AG09319 (cell line): ENCODE results near the gene FAM13A.

ENCODE experiments used
- DNase-seq: peaks from one replicate; pipeline ENCODE4 v3.0.0-alpha.2; 2010; ENCODE audit warnings: low read depth; ENCODE audit errors: extremely low read depth
- TF ChIP-seq, protein P1 (sequence below): IDR thresholded peaks from 2 replicates; pipeline ENCODE4 v1.5.1; 2011; ENCODE audit warnings: low read depth, mild to moderate bottlenecking, inconsistent platforms, low read length, moderate library complexity

FAM13A gene

DNA sequence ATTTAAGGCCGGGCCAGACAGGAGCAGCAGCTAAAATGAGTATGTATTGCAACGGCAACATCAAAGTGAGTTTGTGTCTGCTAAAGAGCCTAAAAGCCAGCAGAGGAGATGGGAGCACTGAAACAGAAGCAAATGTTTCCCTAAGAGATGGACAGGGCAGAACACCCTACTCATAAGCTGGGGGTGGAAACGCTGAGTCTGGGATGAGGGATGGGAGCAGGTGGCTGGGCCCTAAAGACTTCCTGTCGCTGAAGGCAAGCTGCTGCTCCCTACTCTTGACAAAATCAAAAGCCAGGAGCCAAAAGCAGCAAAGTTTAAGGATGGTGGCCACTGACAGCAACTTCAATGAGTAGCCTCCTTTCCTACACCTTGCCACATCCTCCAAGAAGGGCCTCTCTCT is 318.8 kb downstream of the FAM13A start:
- TF ChIP-seq, protein P1, sequence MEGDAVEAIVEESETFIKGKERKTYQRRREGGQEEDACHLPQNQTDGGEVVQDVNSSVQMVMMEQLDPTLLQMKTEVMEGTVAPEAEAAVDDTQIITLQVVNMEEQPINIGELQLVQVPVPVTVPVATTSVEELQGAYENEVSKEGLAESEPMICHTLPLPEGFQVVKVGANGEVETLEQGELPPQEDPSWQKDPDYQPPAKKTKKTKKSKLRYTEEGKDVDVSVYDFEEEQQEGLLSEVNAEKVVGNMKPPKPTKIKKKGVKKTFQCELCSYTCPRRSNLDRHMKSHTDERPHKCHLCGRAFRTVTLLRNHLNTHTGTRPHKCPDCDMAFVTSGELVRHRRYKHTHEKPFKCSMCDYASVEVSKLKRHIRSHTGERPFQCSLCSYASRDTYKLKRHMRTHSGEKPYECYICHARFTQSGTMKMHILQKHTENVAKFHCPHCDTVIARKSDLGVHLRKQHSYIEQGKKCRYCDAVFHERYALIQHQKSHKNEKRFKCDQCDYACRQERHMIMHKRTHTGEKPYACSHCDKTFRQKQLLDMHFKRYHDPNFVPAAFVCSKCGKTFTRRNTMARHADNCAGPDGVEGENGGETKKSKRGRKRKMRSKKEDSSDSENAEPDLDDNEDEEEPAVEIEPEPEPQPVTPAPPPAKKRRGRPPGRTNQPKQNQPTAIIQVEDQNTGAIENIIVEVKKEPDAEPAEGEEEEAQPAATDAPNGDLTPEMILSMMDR: no peak
- no peak for DNase-seq

GRCh38 chr4:88737307-88737941 is 319.6 kb downstream of the FAM13A start:
- no peak for DNase-seq
- TF ChIP-seq, protein P1: no peak

GRCh38 chr4:88736264-88736663 is 320.7 kb downstream of the FAM13A start:
- TF ChIP-seq, protein P1: no peak
- no peak for DNase-seq

- TF ChIP-seq, protein P1: no peak
- DNase-seq: no peak
Observed at GRCh38 chr4:88735564-88735963, 321.4 kb downstream of the FAM13A start.

DNA sequence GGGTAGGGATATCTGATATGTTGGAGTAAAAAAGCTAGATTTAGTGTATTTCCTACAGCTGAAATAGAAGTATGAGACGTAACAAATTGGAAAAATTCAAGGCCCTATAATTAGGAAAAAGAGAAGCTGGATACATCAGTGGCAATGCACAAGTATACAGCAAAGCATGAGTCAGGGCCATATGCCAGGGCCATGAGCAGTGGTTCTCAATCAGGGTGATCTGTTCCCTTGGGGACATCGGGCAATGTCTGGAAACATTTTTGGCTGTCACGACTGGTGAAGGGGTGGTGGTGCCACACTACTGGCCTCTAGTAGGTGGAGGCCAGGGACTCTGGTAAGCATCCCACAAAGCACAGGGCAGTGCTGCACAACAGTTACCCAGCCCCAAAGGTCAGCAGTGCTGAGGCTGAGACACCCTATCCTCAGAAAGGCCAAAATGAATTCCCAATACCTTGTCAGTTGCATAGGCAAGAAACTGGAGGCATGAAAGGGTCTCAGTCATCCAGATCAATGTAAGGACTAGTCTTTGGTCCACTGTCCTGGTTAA is 322.5 kb downstream of the FAM13A start:
- DNase-seq: no peak
- TF ChIP-seq, protein P1: no peak

- TF ChIP-seq, protein P1: no peak
- DNase-seq: no peak
Observed at GRCh38 chr4:88732714-88733368, 324.1 kb downstream of the FAM13A start.

GRCh38 chr4:88731381-88731780 is 325.6 kb downstream of the FAM13A start:
- no peak for DNase-seq
- TF ChIP-seq, protein P1: no peak
